Measurements from ENCODE around the gene PKIG. TPM values are rescaled to one million over a fixed set of nuclear protein-coding genes. Genes with fewer than 3 reads are reported as not detected.

The PKIG gene
- total RNA-seq, 1 experiment from 2014 or later: 18.2 TPM

DNA sequence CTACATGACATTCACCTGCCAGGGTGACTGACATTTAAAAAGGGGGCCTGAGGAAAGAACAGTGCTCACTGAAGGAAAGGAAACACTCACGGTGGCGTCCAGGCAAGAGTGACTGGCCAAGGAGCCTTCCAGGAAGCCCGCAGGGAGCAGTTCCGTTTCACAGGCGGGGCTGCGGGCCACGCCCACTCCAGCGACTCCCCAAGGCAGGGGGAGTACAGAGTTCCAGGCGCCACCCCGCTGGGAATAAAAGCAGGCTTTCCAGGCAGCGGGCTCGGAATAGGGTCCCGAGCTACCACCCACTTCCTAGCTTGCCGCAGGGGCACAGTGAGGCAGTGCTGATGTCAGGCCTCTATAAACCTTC lies 34.2 kb downstream of the PKIG start:
- DNase-seq (ENCODE audit: low read depth): no peak

DNA sequence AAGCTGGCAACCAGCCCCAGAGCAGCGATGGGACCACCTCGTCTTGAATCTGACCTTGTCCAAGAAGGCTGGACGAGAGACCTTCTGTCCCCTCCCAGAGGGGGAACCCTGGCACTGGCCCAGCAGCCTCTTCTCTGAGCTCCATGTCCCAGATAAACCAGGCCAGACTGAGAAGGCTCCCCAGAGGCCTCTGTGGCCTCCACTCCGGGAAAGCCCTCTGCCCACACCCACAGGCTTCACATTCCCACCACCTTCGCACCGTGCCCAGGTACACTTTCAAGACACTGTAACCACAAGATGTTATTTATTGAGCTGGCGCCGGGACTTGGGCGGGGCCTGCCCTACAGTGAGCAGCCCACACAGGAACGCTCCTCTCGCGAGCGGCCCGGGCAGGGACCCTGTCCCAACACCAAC lies 35.9 kb downstream of the PKIG start:
- no peak for DNase-seq (ENCODE audit: low read depth)

DNA sequence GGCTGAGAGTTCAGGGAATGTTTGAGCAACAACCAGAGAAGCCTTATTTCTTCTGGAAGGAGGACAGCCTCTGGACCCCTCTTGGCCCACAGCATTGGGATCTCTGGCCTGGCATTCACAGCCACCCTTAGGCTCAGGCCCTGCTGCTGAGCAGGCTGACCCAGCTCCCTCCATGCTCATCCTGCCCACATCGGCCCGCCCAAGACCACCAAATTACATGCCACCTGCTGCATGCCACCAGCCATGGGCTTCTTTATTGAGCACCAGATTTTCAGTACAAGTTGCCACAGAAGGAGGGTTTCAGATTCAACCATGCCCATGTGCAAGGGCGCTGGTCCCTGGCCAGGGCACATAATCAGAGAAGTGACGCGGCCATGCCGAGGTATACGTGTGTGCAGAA lies 36.9 kb downstream of the PKIG start:
- DNase-seq (ENCODE audit: low read depth): no peak

DNA sequence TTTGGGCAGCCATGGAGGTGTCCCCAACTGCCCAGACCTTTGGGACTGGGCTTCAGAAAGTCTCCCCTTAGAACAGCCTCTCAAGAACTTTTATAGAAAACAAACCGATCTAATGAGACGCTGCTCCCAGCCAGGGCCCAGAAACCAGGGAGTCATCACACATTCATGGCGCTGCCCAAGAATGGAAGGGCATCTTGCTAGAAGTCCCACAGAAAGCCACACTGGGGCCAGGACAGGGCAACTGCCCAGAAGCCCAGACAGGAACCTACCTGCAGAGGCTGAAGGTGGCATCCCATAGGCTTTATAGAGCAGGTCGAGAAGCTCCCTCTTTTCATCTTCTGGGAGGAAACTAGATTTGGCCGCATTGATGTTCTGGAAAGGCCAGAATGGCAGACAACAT lies 37.7 kb downstream of the PKIG start:
- DNase-seq (ENCODE audit: low read depth): no peak

DNA sequence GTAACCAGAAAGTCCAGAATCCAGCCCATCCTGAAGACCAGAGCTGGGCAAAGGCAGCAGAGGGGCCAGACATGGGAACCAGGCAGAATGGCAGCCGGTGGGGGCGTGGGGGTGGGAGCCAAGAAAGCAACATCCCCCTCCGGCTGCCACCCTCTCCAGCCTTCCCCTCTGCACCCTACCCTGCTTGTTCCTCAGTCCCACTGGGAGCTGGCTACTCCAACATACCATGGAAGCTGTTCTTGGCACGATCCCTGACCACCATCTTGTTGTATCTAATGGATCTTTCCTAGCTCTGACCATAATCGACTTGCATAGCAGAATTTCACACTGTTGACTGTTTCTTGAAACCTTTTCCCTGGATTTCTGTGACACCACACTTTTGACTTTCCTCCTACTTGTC lies 38.9 kb downstream of the PKIG start:
- DNase-seq (ENCODE audit: low read depth): no peak

DNA sequence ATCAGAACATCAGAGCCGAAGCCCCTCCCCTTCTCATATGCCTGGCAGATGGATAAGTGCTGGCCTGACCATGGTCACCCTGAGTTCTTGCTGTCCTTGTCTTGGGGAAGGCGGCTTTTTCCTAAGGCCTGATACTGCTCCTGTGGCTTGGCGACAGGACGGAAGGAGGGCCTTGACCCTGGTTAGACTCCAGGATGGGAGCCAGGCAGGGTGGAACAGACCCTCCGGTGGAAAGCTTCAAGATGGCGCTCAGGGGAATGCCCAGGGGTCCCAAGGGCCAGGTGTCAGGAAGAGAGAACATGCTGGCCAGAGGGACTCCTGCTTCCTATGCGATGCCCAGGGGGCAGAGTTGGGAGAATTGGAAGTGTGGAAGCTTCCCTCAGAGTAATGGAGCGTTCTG lies 39.6 kb downstream of the PKIG start:
- no peak for DNase-seq (ENCODE audit: low read depth)

DNA sequence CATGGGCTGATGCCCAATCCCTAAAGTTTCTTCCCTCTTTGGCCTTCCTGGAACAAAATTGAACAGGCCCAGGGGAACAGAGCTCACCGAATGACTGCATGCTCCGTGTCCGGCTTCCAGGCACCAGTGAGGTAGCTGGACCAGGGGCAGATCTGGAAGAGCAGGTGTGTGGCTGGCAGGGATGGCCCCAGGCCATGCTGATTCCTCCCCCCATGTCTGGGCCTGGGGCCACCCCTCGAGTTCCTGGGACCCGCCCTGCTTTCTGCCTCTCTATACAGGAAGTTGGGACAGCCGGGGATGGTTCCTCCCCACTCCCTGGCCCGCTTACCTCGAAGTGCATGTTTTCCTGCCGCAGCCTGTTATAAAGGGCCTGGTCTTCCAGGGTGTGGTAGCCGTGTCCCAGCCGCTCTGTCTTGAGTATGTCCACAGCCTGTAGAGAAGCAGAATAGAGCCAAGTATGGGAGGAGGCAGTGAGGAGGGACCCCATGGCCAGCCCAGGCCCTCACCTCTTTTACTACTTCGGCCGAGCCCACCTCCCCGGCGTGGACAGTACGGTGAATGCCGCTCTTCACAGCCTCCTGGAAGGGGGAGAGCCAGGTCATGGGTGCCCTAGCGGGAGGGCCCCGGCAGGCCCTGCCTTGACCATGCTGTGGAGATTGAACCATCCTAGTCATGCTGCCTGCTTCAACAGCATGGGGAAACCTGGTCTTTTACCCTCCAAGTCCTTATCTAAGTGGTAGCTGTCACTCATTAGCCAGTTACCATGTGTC lies 40.3 kb downstream of the PKIG start:
- DNase-seq (ENCODE audit: low read depth): no peak

DNA sequence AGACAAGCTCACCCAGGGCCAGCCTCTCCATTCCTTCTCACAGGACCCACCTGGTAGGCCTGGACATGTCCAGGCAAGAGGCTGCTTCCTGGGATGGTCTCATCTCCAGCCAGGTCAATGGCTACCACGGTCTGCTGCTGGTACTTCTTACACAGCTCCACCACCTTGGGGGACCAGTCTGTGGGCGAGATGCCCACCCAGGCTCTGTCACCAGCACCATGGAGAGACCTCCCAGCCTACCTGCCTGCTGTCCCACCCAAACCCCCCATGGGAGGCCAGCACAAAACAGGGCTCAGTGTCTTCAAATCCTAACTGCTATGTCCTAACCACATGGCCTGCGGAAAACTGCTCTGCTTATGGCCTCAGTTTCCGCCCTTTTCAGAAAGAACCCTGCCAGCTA lies 41.8 kb downstream of the PKIG start:
- DNase-seq (ENCODE audit: low read depth): no peak

DNA sequence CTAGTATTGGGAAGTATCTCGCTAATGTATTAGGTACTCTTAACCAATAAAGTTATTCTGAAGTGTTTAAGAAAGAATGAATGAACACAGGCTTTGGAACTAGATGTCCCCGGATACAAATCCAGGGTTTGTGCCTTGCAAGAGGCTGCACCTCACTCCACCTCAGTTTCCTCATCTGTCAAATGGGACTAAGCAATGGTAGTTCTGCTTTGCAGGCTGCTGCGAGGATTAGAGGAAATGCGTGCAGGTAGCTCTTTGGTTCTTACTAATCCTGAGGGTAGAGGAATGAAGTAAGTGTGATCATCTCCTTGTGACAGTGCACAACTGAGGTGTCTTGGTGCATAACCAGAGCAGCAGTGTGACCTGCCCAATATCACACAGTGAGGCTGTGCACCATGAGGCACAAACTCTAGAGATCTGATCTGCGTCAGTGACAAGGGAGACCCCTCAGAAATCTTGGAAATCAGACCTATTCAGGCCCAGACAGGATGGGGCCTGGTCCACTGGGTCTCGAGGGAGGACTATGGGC lies 42.4 kb downstream of the PKIG start:
- no peak for DNase-seq (ENCODE audit: low read depth)

DNA sequence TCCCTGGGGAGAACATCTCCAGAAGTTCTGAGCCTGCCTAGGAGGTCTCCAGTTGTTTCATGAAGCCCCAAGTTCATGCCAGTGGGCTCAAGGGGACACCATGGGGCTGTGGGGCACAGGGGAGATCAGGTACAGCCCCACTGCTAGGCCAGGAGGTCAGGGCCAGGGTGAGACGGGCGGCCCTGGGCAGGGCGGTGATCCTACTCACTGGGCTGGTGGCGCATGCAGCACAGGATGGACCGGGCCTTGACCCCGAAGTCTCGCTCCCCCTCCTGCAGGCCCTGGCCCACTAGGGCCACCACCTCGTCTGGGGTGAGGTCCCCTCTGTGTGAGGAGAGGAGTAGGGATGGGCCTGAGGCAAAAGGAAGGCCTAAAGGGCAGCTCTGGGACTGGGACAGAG lies 43.0 kb downstream of the PKIG start:
- no peak for DNase-seq (ENCODE audit: low read depth)

DNA sequence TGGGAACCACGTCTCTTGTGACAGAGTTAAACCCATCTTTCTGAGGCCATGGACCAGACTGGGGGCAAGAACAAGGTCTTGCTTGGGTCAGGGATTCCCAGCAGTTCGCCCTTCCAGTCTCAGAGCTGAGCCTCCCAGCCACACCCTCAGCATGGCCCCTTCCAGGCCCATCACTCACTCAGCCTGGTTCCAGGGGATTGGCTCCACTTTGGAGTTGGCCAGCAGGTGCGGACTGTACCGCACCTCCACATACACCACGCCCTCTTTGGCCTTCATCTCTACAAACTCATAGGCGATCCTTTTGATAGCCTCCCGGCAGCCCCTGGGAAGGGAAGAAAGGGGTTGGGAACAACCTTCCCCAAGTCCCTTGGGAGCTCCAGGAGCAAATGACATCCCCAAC lies 43.9 kb downstream of the PKIG start:
- no peak for DNase-seq (ENCODE audit: low read depth)

DNA sequence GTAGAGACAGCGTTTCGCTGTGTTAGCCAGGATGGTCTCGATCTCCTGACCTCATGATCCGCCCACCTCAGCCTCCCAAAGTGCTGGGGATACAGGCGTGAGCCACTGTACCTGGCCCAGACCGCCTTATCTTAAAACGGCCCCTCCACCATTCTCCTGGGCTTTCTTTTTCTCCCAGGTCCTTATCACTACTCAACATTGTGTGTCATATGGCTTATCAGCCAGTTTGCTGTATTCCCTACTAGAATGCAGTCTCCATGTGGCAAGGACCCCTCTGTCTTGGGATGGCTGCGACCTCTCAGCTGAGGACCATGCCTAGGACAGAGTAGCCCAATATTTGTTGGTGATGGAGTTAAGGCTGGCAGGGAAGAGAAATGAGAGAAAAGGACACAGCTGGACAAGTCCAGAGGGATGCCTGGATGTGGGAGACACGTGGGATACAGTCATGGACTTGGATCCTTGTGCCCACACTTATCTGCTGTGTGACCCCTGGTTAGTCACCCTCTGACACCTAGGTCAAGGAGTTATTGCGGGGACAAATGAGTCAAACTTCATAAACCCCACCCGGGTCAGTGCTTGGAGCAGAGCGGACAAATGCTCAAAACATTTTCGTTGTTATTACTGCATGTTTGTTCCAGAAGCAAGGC lies 45.1 kb downstream of the PKIG start:
- DNase-seq (ENCODE audit: low read depth): no peak

DNA sequence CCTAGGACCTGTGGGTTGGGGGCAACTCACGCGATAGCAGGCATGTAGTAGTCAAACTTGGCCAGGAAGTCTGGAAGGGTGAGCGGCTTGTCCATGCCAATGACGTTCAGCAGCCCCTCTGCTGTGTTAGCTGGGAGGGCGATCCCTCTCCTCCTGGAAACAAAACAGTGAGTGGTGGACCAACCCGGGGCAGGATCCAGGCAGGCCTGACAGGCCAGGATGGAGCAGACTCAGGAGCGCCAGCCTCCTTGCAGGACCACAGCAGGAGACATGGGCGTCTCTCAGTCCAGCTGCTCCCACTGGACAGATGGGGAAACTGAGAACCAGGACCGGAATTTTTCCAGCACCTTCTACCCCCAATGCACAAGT lies 46.6 kb downstream of the PKIG start:
- no peak for DNase-seq (ENCODE audit: low read depth)

DNA sequence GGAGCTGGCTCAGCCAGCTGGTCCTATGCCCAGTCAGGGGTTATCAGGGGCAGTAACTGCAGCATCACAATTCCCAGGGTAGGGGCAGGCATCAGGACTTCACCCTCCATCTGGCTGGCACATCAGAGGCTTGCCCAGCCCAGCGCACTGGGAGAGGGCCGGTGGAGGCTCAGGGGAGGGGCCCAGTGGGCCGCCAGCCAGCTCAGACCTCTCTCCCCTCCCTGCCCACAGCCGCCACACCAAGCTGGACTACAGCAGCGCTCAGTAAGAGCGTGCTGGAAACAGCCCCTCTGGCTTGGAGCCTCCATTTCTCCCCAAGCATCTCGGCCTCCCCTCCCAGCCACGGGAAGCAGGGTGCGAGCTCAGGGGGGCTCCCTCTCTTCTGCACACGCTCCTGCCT lies 47.2 kb downstream of the PKIG start:
- DNase-seq (ENCODE audit: low read depth): no peak

DNA sequence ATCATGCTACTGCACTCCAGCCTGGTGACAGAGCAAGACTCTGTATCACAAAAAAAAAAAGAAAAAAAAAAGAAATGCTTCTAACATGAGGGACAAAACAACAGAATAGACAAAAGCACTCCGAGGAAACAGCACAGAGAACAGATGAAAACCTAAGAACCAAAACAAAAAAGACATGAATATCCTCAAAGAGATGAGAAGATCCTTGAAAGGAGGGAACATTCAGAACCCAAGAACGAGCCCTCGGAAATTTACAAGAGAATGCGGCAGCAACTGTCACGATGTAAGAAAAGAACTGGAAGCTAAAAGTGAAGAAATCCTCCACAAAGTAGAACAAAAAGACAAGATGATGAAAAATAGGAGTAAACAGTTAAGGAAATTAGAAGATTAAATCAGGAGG lies 47.9 kb downstream of the PKIG start:
- no peak for DNase-seq (ENCODE audit: low read depth)

DNA sequence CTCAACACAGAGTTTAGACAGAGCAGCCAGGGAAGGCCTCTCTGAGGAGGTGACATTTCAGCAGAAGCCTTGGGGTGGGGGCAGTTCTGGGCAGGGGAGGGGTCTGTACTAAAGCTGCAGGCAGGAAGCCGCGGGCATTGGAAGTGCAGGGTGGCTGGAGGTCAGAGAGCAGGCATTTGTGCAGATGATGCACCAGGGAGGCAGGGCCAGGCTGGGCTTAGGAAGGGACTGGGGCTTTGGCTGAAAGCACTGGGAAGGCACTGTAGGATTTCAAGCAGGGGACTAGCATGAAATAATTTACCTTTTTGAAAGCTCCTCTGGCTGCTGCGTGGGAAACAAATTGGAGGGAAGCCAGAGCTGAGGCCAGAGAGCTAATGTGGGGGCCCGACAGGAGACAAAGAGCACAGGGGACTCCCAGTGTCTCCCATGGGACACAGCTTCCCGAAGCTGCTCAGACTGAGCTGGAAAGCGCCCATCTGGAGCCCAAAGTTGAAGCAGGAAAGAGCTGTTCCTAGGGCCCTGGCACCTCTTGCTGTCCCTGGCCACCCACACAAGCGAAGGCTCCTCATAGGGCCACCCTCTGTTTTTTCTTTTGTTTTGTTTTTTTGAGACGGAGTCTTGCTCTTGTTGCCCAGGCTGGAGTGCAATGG lies 49.8 kb downstream of the PKIG start:
- DNase-seq (ENCODE audit: low read depth): no peak

DNA sequence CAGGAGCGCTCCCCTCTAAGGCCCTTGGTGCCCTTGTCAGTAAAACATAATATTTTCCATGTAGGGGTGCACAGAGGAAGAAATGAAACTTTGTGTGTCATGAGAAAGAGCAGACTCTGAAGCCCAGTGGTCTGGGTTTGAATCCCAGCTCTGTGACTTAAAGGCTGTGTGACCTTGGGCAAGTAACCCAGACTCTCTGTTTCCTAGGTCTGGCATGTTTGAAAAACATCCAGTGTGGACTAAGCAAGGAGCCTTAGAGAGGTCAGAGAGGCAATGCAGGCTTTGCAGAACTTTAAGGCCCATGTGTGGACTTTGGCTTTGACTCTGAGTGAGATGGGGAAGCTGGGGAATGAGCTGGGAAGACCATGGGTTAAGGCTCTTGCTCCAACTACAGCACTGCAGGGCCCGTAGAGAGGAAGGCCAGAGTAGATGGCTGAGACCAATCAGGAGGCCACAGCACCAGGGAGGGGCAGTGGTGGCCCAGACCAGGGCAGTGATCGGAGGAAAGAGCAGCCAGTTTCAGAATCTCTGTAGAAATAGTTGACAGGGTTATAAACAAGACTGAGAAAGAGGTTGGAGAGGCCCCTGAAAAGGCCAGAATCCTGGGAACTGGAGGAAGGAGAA lies 50.9 kb downstream of the PKIG start:
- no peak for DNase-seq (ENCODE audit: low read depth)

DNA sequence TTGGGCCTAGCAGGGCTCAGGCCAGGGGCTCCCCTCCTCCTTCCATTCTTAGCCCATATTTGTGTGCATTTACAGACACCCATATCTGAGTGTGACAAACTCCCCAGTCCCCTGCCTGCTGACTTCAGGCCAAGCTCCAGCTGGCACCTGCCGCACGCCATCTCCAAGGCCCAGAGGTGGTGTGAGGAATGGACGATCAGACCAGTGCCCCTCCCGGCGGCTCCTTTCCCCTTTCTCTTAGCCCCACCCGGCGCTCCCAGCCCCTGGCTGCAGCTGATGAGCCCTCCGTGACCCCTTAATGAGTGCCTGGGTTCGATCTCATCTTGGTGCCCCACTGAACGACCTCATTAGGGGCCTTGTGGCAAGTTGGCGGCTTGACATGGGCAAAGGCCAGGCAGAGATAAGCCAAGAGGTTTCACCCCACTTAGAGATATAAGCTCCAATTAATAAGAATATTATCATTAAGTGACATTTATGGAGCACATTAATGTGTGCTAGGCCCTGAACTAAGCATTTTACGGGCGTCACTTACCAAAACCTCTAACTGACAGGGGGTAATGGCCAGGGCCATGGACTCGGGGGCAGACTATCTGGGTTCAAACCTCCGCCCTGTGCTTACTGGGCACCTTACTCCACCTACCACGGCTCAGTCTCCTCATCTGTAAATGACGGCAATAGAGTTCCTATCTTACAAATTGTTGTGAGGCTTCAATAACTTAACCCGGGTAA lies 51.7 kb downstream of the PKIG start:
- no peak for DNase-seq (ENCODE audit: low read depth)

DNA sequence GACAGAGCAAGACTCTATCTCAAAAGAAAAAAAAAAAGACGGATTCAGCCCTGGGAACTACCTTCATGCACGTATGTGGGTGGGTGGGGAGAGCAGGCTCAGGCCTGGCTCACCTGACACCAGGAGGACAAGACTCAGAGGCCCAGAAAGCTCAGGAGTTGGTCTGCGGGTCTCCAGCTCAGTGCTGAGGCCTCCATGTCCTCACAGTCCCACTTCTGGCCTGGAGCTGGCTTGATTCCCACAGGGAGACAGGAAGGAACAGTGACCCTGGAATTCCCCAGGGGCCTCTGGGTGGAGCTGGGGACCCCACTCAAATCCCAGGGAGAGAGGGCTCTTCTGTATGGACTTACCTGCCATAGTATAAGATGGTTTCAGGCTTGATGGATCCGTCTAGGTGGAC lies 53.5 kb downstream of the PKIG start:
- no peak for DNase-seq (ENCODE audit: low read depth)

DNA sequence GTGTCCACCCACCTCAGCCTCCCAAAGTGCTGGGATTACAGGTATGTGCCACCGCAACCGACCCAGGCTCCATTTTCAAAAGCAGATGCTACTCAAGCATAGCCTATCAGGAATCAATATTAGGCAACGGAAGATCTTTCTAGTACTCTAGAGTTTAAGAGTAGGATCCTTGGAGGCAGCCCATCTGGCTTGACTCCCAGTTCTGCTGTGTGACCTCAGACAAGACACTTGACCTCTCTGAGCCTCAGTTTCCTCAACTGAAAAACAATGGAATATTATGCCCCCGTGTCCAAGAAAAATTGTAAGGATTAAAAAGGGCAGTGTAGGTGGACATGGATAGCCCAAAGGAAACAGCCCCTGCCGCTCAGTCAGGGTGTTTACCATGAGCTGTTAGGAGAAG lies 54.7 kb downstream of the PKIG start:
- no peak for DNase-seq (ENCODE audit: low read depth)

DNA sequence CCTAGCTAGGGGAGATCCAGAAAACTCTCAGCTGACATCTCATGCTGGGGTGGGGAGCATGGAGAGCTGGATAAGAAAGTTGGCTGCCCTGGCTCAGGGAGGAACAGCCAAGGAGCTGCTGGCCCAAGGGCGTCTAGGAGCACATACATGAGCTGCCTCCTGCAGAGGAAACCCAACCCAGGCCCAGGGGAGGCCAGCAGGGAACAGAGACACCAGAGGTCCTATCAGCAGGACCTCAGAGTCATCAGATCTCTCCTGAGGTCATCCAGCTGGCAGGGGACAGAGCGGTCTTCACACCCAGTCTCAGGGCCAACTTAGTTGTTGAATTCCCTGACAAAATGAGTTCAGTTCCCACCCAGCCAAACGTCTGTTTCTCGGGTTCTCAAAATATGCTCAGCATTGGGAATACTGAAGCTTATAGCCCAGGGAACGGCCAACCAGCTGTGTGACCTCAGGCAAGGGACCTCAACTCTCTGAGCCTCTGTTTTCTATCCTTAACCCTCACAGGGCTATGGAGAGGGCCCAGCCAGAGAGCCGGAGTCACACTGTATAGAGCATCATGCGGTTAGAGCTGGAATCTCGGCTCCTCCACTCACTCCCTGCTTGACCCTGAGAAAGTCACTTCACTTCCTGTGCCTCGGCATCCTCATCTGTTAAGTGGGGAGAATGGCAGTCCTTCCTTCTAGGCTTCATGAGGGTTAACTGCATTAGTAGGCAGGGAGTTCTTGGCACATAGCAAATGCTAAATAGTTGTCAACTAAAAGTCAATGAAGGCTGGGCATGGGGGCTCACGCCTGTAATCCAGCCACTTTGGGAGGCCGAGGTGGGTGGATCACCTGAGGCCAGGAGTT lies 55.4 kb downstream of the PKIG start:
- no peak for DNase-seq (ENCODE audit: low read depth)
